Measurements from ENCODE around the gene DOCK3.

Gene DOCK3

GRCh38 chr3:51052562-51052961, 377.8 kb downstream of the DOCK3 start:
- Histone ChIP-seq H3K4me3 (ENCODE audit: low read length) (no peak overlapping the region), H3K27me3 (replicated peaks; ENCODE audit: insufficient read depth, low read length) (no peaks in the 10 kb centered on the region), H3K4me2 (ENCODE audit: low read depth, low read length) (no peak overlapping the region), H2AFZ (ENCODE audit: low read length) (no peak overlapping the region), H3K9ac (ENCODE audit: low read length) (no peak overlapping the region), H4K20me1 (ENCODE audit: insufficient read depth, low read length) (no peaks in the 10 kb centered on the region), H3K27ac (ENCODE audit: low read length) (no peak overlapping the region), H3K4me1 (ENCODE audit: low read length) (no peaks in the 10 kb centered on the region), H3K79me2 (ENCODE audit: low read length) (no peaks in the 10 kb centered on the region), H3F3A (ENCODE audit: insufficient read depth, low read length) (no peaks in the 10 kb centered on the region), H3K9me2 (replicated peaks; ENCODE audit: insufficient read depth, low read length) (no peaks in the 10 kb centered on the region), H3K9me3 (replicated peaks; ENCODE audit: insufficient read depth, low read length) (no peaks in the 10 kb centered on the region), H3K36me3 (replicated peaks; ENCODE audit: insufficient read depth, low read length) (no peaks in the 10 kb centered on the region)
- TF ChIP-seq EZH2phosphoT487 (IDR thresholded peaks at IDR 0.05; ENCODE audit: low read length) (no peak), EZH2 (optimal IDR thresholded peaks at IDR 0.05; ENCODE audit: low read depth, low read length) (no peak), CTCF (IDR thresholded peaks at IDR 0.05; ENCODE audit: low read length) (no peak)
- no peak for DNase-seq

- Histone ChIP-seq H3K79me2 (ENCODE audit: low read length) (no peaks in the 10 kb centered on the region), H3K9me3 (replicated peaks; ENCODE audit: insufficient read depth, low read length) (no peaks in the 10 kb centered on the region), H2AFZ (ENCODE audit: low read length) (no peak overlapping the region), H3K9me2 (replicated peaks; ENCODE audit: insufficient read depth, low read length) (no peaks in the 10 kb centered on the region), H3K36me3 (replicated peaks; ENCODE audit: insufficient read depth, low read length) (no peaks in the 10 kb centered on the region), H3F3A (ENCODE audit: insufficient read depth, low read length) (no peaks in the 10 kb centered on the region), H3K4me3 (ENCODE audit: low read length) (no peak overlapping the region), H3K4me1 (ENCODE audit: low read length) (no peaks in the 10 kb centered on the region), H3K9ac (ENCODE audit: low read length) (no peak overlapping the region), H3K27me3 (replicated peaks; ENCODE audit: insufficient read depth, low read length) (no peaks in the 10 kb centered on the region), H4K20me1 (ENCODE audit: insufficient read depth, low read length) (no peaks in the 10 kb centered on the region), H3K4me2 (ENCODE audit: low read depth, low read length) (no peak overlapping the region), H3K27ac (ENCODE audit: low read length) (no peak overlapping the region)
- no peak for DNase-seq
- TF ChIP-seq EZH2 (optimal IDR thresholded peaks at IDR 0.05; ENCODE audit: low read depth, low read length) (no peak), EZH2phosphoT487 (IDR thresholded peaks at IDR 0.05; ENCODE audit: low read length) (no peak)
These were observed 382.4 kb downstream of the DOCK3 start for GRCh38 chr3:51057121-51057520.

GRCh38 chr3:51063053-51063452, 388.3 kb downstream of the DOCK3 start:
- Histone ChIP-seq H3K27ac (ENCODE audit: low read length) (no peak overlapping the region), H4K20me1 (ENCODE audit: insufficient read depth, low read length) (no peaks in the 10 kb centered on the region), H3K36me3 (replicated peaks; ENCODE audit: insufficient read depth, low read length) (no peaks in the 10 kb centered on the region), H3K4me3 (ENCODE audit: low read length) (no peak overlapping the region), H3K9ac (ENCODE audit: low read length) (no peak overlapping the region), H3K9me3 (replicated peaks; ENCODE audit: insufficient read depth, low read length) (no peaks in the 10 kb centered on the region), H2AFZ (ENCODE audit: low read length) (no peak overlapping the region), H3K4me1 (ENCODE audit: low read length) (no peaks in the 10 kb centered on the region), H3K79me2 (ENCODE audit: low read length) (no peaks in the 10 kb centered on the region), H3F3A (ENCODE audit: insufficient read depth, low read length) (no peaks in the 10 kb centered on the region), H3K27me3 (replicated peaks; ENCODE audit: insufficient read depth, low read length) (no peaks in the 10 kb centered on the region), H3K9me2 (replicated peaks; ENCODE audit: insufficient read depth, low read length) (no peaks in the 10 kb centered on the region), H3K4me2 (ENCODE audit: low read depth, low read length) (no peak overlapping the region)
- no peak for TF ChIP-seq EZH2 (optimal IDR thresholded peaks at IDR 0.05; ENCODE audit: low read depth, low read length)
- TF ChIP-seq CTCF (IDR thresholded peaks at IDR 0.05; ENCODE audit: low read length), result no peak
- TF ChIP-seq EZH2phosphoT487 (IDR thresholded peaks at IDR 0.05; ENCODE audit: low read length), result no peak
- no peak for DNase-seq

GRCh38 chr3:51075221-51075775, 400.6 kb downstream of the DOCK3 start:
- H2AFZ ChIP-seq (ENCODE audit: low read length), result no peak overlapping the region
- no peak for DNase-seq
- H3K79me2 ChIP-seq (ENCODE audit: low read length), result no peaks in the 10 kb centered on the region
- H3K27ac ChIP-seq (ENCODE audit: low read length), result no peak overlapping the region
- H3K36me3 ChIP-seq (replicated peaks; ENCODE audit: insufficient read depth, low read length), result no peaks in the 10 kb centered on the region
- no peaks in the 10 kb centered on the region for H3F3A ChIP-seq (ENCODE audit: insufficient read depth, low read length)
- no peak overlapping the region for H3K9ac ChIP-seq (ENCODE audit: low read length)
- no peaks in the 10 kb centered on the region for H3K27me3 ChIP-seq (replicated peaks; ENCODE audit: insufficient read depth, low read length)
- no peak overlapping the region for H3K4me2 ChIP-seq (ENCODE audit: low read depth, low read length)
- H3K9me2 ChIP-seq (replicated peaks; ENCODE audit: insufficient read depth, low read length), result no peaks in the 10 kb centered on the region
- TF ChIP-seq CTCF (IDR thresholded peaks at IDR 0.05; ENCODE audit: low read length) (no peak), EZH2 (optimal IDR thresholded peaks at IDR 0.05; ENCODE audit: low read depth, low read length) (no peak), EZH2phosphoT487 (IDR thresholded peaks at IDR 0.05; ENCODE audit: low read length) (no peak)
- H3K4me1 ChIP-seq (ENCODE audit: low read length), result no peaks in the 10 kb centered on the region
- no peak overlapping the region for H3K4me3 ChIP-seq (ENCODE audit: low read length)
- H4K20me1 ChIP-seq (ENCODE audit: insufficient read depth, low read length), result no peaks in the 10 kb centered on the region
- H3K9me3 ChIP-seq (replicated peaks; ENCODE audit: insufficient read depth, low read length), result no peaks in the 10 kb centered on the region
